Stimulated activated naive CD8-positive, alpha-beta T cell treated with anti-CD3 and anti-CD28 coated beads, Interleukin-15, Interleukin-2, amounts not matched to agents 100 U/mL and 50 U/mL, for 24 hours (primary cell): ENCODE measurements around the gene LILRB3.
"Not testable (repeated sequence)": the region's sequence is repeated elsewhere in the genome, so short reads cannot be mapped to it uniquely, and the experiment has no call there.

Experiments used
- ATAC-seq: fragments of 150-1000 bp; cut with Tn5 transposase; one replicate; pipeline ENCODE4 v1.10.0; 2021
- DNase-seq: peaks from one replicate; pipeline ENCODE4 v3.0.0; 2021

Gene LILRB3

DNA sequence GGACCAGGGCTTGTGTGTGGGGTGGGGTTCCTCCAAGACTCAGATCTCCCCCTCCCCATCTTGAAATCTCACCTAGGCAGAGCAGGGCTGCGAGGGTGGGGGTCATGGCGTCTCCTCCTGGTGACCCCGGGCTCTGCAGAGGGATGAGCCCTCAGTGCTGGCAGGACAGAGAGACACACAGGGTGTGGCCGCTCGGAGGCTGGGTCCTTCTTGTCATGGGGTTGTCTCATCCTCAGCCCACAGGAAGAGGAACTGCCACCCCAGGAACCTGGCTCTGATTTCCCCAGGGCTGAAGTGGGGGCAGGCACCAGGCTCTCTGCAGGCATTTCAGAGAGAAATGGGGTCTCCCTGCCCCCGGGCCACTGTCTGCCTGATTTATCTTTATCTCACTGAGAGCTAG, 19.8 kb upstream of the LILRB3 start, which contains the start of gene LILRA6:
Gene LILRA6, minus strand, starts transcription at position 145 of the 400 bp plus-strand sequence.
- ATAC-seq, result peak; percentile 12
- not testable (repeated sequence) for DNase-seq

DNA sequence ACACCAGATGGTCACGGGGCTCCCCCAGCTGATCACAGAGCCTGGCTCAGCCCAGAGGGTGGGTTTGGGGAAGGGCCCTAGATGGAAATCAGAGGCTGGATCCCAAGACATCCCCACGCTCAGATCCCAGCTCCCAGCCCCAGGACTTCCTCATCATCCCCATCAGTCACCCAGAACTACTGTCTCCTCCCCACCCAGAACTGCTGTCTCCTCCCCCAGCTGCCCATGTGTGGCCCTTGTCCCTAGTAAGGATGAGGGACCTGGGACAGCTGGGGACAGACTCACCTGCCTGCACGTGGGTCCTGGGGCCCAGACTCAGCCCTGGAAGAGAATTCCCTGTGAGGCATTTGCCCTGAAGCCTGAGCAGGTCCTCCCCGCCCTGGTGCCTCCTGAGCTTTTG, 19.4 kb upstream of the LILRB3 start:
- ATAC-seq, DNase-seq: not testable (repeated sequence)

DNA sequence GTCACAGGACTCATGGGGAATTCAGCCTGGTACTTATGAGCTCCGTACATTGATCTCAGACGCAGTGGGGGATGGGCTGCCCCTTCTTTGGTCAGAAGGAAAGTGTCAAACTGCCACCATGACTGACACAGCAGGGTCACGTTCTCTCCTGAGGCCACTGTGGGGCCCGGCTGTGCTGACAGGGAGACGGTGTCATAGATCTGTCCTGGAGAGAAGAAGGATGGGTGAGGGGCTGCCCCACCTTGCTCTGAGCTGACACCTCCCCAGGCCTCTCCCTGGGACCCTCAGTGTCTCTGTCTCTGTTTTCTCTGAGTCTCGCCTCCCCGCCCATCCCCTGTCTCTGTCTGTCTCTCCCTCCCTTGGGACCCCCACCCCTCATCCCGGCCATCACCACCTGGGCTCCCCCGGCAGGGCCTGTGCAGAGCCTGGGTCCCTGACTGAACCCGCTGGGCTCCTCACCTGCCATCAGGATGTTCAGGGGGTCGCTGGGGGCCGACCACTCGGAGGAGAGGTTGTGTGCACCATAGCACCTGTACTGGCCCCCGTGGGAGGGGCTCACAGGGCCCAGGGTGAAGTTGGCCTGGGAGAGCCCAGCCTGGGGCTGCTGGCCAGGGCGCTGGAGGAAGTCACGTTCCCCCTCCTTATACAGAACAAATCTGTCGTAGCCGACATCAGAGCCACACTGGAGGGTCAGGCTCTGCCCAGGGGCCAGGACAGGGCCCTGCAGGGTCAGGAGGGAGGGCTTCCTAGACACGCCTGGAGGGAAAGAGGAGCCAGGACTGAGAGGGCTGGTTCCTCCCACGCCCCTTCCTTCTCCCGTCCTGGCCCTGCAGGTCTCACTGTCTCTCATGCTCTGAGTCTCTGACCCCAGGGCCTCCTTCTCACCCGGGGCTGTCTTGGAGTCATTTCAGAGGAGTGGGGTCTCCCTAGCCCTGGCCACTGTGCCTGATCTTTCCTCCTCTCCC, 17.8 kb upstream of the LILRB3 start:
- not testable (repeated sequence) for DNase-seq
- peak; percentile 17 for ATAC-seq

DNA sequence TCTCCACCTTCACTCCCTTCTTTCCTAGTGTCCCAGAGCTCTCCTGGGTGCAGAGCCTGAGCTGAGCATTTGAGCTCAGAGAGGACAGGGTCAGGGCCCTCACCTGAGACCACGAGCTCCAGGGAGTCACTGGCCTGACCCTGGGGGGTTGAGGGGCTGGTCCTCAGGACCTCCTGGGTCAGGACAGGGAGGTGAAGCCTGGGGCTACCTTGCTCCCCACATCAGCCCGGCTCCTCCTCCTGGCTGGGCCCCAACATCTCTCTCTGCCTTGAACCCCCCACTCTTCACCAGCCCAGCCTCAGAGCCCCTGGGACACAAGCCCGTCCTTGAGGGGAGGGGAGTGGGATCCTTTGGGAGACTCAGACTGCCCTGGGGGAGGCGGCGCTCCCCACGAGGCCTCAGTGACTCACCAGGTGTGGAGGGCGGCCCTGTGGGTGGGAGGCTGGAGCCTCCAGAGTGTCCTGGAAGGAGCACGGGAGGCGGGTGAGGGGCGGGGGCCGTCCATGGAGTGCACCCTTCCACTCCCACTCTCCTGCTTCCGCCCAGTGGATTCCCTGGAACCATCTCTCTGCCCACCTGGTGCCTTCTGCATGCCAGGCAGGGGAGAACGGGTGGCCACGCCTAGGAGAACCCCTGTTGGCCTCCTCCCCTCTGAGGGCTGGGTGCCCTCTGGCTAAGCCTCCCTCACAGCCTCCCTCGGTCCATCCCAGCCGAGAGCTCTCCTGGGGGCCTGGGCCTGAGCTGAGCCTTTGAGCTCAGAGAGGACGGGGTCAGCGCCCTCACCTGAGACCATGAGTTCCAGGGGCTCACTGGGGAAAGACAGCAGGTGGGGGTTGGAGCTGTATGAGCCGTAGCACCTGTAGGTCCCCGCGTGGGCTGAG, 16.9 kb upstream of the LILRB3 start:
- not testable (repeated sequence) for DNase-seq
- ATAC-seq, result peak; percentile 13

DNA sequence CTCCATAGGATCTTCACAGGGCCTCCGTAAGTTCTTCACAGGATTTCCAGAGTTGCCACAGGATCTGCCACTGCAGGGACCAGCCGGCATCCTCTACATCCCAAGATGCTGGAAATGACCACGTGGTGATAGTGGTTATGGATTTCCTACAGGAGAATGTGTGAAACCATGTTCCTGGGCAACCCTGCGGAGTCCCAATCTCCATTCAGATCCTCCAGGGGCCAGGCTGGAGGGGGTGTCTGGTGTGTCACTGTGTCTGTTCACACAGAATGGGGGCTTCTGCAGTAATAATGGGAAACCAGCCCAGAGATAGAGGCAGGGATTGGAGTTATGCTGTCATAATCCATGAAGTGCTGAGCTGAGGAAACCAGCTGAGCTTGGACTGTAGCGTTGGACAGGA, 11.1 kb upstream of the LILRB3 start:
- no peak for DNase-seq
- no peak for ATAC-seq

DNA sequence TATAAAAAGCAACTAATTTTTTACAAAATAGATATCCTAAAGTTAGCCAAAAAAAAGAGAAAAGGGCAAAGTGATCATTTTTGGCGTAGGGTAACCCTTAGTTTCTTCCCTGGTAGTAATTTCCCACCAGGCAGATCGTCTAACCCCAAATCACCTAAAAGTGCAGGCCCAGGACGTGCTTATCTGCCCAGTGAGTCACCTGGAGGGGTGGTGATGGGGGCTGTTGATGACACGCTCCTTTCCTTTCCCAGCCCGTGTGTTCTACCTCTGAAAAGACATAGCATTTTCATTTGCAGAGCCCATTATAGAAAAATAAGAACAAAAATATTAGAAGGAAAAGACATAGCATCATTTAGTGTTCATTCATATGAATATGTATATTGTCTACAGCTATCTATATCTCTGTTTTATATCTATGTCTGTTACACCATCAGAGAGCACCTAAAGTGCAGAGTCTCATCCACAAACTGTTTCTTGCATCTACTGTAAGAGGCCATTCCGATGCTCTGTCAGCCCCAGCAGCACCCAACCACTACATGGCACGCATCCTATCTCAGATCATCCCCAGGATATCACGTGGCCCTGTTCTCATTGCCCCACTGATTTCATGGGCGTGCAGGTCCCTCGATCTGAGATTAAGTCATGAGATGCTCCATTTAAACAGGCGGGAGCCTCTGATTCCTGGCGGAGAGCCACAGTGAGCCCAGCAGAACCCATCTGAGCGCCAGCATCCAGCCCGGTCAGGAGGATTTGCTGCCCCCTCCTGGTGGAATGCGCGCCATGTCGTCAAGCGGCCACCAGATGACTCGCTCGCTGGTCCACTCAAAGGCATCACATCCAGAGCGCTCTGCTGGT, 8.5 kb upstream of the LILRB3 start:
- ATAC-seq, result peak; percentile 96

DNA sequence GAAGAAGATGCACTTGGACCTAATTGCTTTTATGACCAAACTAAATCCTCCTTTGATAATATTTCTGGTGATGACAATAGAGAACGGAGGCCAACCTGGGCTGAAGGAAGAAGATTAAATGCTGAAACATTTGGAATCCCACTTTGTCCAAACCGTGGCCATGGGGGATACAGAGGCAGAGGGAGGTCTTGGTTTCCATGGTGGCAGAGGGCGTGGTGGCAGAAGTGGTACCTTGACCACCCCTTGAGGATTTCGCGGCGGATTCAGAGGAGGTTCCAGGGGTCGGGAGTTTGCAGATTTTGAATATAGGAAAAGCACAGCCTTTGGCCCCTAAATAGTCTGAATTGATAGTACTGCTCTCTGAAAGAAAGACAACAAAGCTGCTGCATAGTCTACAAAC, 7.2 kb upstream of the LILRB3 start:
- DNase-seq, result no peak
- no peak for ATAC-seq

More for the DNA sequence above, 8.5 kb upstream of the LILRB3 start:
- DNase-seq, result peak; percentile 96

DNA sequence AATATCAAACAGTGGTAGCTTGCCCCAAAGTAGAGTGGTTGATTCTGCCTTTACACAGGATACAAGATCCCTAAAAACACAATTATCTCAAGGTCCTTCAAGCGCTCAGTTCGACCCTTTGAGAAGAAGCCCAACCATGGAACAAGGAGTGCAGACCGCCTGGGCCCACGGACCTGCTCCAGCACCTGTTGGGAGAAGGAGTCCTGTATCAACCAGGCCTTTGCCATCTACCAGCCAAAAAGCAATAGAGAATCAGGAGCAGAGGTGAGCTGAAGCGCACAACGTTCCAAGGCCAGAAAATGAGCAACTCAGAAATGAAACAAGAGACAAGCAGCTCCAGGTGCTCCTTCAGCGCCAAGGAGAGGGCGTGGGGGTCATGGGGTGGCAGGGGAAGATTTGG, 6.3 kb upstream of the LILRB3 start:
- no peak for DNase-seq
- no peak for ATAC-seq

DNA sequence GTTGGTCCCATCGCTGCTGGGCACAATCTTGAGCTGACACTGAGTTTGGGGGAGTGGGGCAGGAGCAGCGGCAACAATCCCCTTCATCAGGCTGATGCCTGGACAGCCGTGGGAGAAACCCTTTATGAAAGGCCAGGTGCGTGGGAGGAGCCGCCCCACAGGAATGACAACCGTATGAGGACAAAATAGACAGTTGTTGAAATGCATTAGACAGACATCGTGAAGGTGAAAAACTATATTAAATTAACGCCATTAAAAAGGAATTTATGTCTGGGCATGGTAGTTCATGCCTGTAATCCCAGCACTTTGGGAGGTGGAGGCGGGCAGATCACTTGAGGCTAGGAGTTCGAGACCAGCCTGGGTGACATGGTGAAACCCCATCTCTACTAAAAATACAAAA, 1.8 kb upstream of the LILRB3 start:
- DNase-seq, ATAC-seq: not testable (repeated sequence)

DNA sequence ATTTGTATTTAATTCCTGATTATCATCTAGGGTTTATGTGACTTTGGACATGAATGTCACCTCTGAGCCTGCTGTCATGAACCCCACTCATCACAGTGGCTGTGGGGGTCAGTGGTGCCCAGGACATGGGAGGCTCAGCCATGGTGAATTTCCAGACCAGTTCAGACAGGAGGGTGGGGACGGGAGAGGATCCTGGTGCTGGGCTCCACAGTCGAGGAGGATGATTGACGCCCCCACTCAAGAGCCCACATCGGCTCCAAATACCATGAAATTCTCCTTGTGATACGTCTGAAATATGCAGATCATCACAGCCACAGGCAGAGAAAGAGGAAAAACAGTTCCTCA, 1.1 kb upstream of the LILRB3 start:
- ATAC-seq, DNase-seq: not testable (repeated sequence)

DNA sequence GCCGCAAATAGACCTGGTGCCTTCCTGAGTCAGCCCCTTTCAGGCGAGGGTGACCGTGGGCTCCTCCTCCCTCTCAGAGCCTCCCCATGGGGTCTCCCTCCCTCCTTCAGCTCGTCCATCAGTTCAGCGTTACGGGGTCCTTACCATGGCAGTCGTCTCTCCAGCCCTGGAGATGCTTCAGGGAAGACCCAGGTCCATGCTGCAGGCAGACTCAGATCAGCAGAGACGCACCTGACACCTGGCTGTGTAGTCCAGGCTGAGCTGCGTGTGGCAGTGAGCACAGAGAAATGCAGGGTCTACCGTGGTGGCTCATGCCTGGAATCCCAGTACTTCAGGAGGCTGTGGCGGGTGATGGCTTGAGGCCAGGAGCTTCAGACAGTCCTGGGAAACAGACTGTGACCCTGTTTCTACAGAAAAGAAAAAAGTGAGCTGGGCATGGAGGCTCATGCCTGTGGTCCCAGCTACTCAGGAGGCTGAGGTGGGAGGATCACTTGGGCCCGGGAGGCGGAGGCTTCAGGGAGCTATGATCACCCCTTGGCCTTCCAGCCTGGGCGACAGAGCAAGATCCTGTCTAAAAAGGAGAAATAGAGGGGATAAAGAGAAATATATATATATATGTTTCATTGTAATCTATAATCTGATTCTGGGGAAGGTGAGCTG, 600 bp upstream of the LILRB3 start:
- ATAC-seq, DNase-seq: not testable (repeated sequence)

DNA sequence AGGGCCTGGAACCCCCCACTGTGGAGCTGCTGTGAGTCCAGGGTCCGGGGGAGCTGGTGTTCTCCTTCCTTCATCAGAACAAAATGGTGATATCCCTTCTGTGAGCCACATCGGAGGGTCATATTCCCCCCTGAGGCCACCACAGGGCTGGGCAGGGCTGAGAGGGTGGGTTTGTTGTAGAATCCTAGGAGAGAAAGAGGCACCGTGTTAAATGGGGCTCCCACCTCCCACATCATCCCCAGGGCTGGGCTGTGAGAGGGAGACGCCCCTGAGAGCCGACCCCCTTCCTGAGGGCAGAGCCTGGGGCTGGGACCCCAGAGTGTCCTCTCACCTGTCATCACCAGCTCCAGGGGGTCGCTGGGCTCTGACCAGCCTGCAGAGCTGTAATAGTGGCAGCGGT, 860 bp downstream of the LILRB3 start:
- ATAC-seq, DNase-seq: not testable (repeated sequence)

DNA sequence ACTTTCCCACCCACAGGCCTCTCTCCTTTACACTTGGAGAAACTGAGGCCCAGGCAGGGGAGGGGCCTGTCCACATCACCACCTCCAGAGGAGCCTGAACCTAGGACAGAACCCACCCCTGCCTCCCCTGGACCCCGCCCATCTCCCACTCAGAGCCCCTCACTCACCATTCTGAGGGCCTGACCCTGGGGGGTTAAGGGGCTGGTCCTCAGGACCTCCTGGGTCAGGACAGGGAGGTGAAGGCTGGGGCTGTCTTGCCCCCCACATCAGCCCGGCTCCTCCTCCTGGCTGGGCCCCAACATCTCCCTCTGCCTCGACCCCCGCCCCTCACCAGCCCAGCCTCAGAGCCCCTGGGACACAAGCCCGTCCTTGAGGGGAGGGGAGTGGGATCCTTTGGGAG, 3.1 kb downstream of the LILRB3 start:
- ATAC-seq, result not testable (repeated sequence)

DNA sequence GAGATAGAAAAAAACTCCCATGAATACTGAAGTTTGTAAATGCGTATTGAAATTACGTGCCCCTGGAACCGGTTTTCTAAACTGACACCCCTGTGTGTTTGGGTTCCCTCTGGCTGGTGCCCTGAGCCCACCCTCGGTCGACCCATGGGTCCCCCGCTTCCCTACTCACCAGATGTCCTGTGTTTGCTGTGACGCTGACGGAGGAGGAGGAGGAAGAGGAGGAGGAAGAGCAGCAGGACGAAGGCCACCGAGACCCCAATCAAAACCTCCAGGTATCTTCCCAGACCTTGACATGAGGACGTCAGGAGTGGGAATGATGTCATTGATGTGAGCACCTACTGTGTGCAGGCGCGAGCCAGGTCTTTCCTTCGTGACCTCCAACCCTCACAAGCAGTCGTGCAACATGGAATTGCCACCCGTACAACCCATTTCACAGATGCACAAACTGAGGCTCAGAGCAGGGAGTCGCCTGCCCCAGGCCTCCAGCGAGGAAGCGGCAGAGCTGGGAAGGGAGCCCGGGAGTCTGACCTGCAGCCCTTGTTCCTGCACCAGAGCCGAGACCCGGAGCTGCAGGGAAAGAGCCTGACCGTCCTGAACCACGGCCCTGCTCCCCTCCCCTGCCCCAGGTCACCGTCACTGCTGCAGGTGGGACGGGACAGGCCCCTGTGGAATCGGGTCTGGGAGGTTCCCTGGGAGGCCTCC, 3.7 kb downstream of the LILRB3 start:
- no peak for DNase-seq
- no peak for ATAC-seq

More for the DNA sequence above, 3.1 kb downstream of the LILRB3 start:
- DNase-seq, result not testable (repeated sequence)

DNA sequence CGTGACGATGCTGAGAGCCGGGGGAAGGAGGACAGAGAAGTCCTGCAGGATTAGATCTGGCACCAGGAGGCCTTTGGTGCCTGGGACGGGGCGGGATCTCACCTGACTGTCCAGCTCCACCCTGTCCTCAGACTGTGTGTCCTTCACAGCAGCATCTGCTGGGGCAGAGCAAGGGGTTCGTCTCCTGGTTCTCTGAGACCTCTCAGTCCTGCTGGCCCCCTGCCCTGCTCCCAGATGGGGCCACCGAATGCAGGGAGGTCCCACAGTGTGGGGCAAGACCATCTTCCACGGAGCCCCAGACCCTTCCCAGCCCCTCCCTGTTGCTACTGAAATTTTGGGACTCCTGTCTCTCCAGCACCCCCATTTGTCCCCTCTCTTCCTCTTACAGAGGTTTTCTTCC, 4.5 kb downstream of the LILRB3 start:
- DNase-seq (no peak), ATAC-seq (no peak)

DNA sequence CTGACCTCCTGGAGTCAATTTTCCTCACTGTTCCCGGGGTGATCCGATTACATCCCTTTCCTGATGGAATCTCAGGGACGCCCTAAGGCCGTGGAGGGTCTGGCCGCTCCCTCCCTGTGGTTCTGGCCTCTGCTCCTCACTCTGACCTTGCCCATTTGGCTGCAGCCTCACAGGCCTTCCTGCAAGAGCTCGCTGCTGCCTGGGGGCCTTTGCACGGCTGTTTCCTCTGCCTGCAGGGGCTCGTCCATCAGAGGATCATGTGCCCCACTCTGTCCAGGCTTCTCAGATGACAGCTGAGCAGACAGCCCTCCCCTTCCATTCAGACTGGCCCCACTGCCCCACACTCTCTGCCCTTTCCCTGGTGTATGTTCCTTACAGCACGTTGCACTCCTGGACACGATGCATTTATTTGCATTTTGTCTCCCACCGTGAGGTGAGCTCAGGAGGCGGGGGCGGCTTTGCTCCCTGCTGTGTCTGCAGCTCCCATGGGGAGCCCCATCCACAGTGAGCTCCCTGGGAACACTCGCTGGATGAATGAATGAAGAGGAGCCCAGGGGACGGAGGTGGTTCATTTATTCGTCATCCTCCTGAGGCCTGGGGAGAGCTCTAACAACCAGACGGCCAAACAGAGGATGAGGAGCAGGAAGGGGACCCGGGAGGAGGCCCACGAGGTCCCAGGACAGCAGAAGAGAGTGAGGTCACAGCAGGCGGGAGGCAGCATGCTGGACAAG, 5.1 kb downstream of the LILRB3 start:
- not testable (repeated sequence) for ATAC-seq, DNase-seq

DNA sequence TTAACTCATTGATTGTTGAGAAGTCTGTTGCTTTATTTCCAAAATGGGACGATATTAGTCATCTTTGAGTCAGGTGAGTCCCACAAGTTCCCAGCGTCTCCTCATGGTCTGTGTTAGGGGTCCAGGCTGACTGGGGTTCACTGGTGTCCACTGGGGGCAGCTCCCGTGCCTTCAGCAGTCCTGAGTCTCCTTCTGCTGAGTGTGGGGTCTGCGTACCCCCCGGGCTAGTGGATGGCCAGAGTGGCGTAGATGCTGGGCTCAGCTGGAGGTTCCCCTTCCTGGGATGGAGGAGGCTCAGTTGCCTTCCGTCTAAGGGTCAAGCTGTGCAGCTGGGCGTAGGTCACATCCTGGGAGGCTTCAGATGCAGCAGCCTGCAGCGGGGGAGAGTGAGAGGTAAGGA, 5.9 kb downstream of the LILRB3 start:
- DNase-seq (no peak), ATAC-seq (no peak)

DNA sequence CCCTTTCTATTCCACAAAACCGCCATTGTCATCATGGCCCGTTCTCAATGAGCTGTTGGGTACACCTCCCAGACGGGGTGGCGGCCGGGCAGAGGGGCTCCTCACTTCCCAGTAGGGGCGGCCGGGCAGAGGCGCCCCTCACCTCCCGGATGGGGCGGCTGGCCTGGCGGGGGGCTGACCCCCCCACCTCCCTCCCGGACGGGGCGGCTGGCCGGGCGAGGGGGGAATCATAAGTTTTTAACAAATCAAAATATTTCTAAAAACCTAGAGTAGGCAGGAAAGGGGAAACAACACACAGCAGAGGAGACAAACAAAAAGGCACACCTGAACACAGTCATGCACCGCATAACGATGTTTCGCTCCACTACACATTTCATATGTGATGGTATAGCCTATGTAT, 8.1 kb downstream of the LILRB3 start:
- DNase-seq, ATAC-seq: not testable (repeated sequence)

DNA sequence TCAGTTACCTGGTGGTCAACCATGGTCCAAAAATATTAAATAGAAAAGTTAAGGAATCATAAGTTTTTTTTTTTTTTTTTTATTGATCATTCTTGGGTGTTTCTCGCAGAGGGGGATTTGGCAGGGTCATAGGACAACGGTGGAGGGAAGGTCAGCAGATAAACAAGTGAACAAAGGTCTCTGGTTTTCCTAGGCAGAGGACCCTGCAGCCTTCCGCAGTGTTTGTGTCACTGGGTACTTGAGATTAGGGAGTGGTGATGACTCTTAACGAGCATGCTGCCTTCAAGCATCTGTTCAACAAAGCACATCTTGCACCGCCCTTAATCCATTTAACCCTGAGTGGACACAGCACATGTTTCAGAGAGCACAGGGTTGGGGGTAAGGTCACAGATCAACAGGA, 8.6 kb downstream of the LILRB3 start:
- not testable (repeated sequence) for ATAC-seq

DNA sequence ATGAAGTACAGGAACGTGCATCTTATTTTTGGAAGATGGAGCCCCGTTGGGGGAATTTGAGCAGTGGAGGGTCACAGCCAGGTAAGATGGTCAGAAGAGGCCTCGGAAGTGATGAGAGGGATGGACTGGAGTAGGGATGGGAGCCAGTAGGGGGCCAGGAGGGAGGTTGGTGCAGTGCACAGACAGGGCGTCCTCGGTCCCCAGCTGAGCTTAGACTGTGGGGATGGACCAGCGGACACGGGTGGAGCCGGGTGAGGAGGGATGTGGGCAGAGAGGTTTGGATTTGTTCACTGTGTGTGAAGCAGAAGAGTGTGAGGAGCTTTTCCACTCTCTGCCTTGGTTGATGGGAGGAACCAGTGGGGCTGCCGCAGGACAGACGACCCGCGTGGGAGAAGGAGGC, 11.6 kb downstream of the LILRB3 start:
- ATAC-seq (no peak), DNase-seq (no peak)

More for the DNA sequence above, 8.6 kb downstream of the LILRB3 start:
- not testable (repeated sequence) for DNase-seq
